GM12892 (cell line): Measurements from ENCODE around the gene CORO6.

Source experiments
- POLR2A ChIP-seq: IDR thresholded peaks from 2 replicates; pipeline ENCODE4 v1.6.1; 2011; ENCODE audit warnings: low read depth, low read length, control low read depth
- POLR2AphosphoS5 ChIP-seq: IDR thresholded peaks from 2 replicates; pipeline ENCODE4 v1.6.1; 2011; ENCODE audit warnings: low read depth, low read length, control low read depth
- TAF1 ChIP-seq: IDR thresholded peaks from 2 replicates; pipeline ENCODE4 v1.6.1; 2011; ENCODE audit warnings: low read depth, mild to moderate bottlenecking, control low read depth, low read length, borderline replicate concordance

- no peak for TF ChIP-seq POLR2A
- no peak for TF ChIP-seq POLR2AphosphoS5
- TF ChIP-seq TAF1: no peak
Measured at GRCh38 chr17:29612404-29613280, 10.1 kb downstream of the CORO6 start.
